Upper lobe of left lung (tissue), 6 donors: Measurements from ENCODE around the gene RIPK4. TPM values are rescaled to one million over a fixed set of nuclear protein-coding genes. Genes with fewer than 3 reads are reported as not detected.

ENCODE experiments used
- ATAC-seq, 2 donors: fragments of 200-7000 bp; cut with Tn5 transposase; one replicate each; pipeline ENCODE4 v1.9.1; 2022; ENCODE audit warnings: mild to moderate bottlenecking in 2 of 2, moderate library complexity in 2 of 2; ENCODE audit not compliant: low FRiP score in 2 of 2
- DNase-seq, 2 donors: peaks; one replicate each; pipeline ENCODE4 v3.0.0-alpha.2; 2019 to 2020
- H3K27ac ChIP-seq, 4 donors: fragments of 200-600 bp; sonication (generic); one replicate each; pipeline ENCODE4 v1.5.1; 2016 to 2019
- H3K27me3 ChIP-seq, 4 donors: fragments of 200-600 bp; sonication (generic); one replicate each; pipeline ENCODE4 v1.5.1; 2017 to 2019
- H3K36me3 ChIP-seq, 4 donors: fragments of 200-600 bp; sonication (generic); one replicate each; pipeline ENCODE4 v1.5.1; 2016 to 2019
- H3K4me1 ChIP-seq, 4 donors: fragments of 200-600 bp; sonication (generic); one replicate each; pipeline ENCODE4 v1.5.1; 2018 to 2019
- H3K4me3 ChIP-seq, 4 donors: fragments of 200-600 bp; sonication (generic); one replicate each; pipeline ENCODE4 v1.5.1; 2017 to 2019; ENCODE audit warnings: mild to moderate bottlenecking in 2 of 4, moderate library complexity in 1 of 4
- H3K9me3 ChIP-seq, 4 donors: fragments of 200-600 bp; sonication (generic); one replicate each; pipeline ENCODE4 v1.5.1; 2018 to 2019
- EP300 ChIP-seq, 4 donors: sonication (generic); formaldehyde crosslinking; IDR thresholded peaks; one replicate each; pipeline ENCODE4 v1.5.1; 2017; ENCODE audit warnings: antibody characterized with exemption in 4 of 4, control low read depth in 2 of 4
- POLR2A ChIP-seq, 4 donors: fragments of 450-650 bp; IDR thresholded peaks; one replicate each; pipeline ENCODE4 v1.5.1; 2016 to 2017; ENCODE audit warnings: antibody characterized with exemption in 4 of 4, mild to moderate bottlenecking in 2 of 4
- POLR2AphosphoS5 ChIP-seq, 2 donors: sonication (generic); formaldehyde crosslinking; IDR thresholded peaks; one replicate each; pipeline ENCODE4 v1.5.1; 2017; ENCODE audit warnings: antibody characterized with exemption in 2 of 2
- WGBS, 2 donors: methylation state at CpG; one replicate each; pipeline ENCODE4 v1.1.5; 2017 to 2018; 5-methylcytosine and 5-hydroxymethylcytosine counted together
- total RNA-seq, 6 donors: library from RNA; depleted of rRNA in 4 of 6; stranded (reverse); fragments of >200 nt in 4 of 6; gene quantifications; one replicate each; pipeline versions ENCODE4 v1.1.0 to v1.2.1, GENCODE V29; 2016 to 2021
- TF ChIP-seq, protein P1 (sequence below), 6 experiments: fragments of 450-650 bp in 4 of 6; fragments of 200-600 bp in 2 of 6; sonication (generic) in 2 of 6; IDR thresholded peaks; one replicate each; pipeline ENCODE4 v1.5.1; 2016 to 2019; ENCODE audit warnings: antibody characterized with exemption in 6 of 6
- donor health status: DM: no; HTN: no; CAD: no; lungs with moderate emphysema.
- donor health status: DM: no; HTN: yes; CAD: no; lungs with severe emphysema.

RIPK4 gene
- total RNA-seq, 6 donors from 2014 or later: 6.3 to 18.6 (median 14.9) TPM

DNA sequence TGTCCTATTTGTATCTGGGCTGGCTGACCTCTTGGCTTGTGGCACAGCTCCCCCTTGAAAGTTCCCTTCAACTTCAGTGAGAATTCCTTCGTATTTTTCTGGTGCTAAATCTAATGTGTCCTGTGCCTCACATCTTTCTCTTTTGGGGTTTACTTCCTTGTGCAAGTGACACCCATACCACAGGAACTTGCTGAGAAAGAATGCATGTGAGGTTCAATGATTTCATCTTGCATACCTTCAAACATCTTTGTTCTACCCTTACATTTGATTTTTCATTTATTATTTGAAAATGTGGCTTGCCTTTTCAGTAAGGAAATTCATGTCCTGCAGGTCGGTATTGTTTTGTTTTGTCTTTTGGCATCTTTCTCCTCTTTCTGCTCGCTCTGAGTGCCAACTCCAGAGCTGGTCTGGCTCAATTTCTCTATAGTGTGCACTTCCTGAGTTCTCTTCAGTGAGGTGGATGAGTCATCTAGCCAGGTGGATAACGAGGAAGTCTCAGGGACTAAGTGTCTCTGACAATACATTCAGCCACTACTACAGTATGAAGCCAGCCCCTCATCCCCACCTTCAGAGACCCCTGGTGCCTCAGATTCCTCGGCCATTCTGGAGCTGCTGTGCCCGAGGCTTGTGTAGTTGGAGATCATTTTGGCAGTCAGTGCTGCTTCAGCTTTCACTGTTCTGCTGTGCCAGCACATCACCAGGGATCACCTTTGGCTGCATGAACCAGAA lies 59.5 kb downstream of the RIPK4 start:
- no peak for DNase-seq
- Histone ChIP-seq H3K9me3 (no peaks in the 10 kb centered on the region), H3K36me3 (no peaks in the 10 kb centered on the region), H3K27me3 (peaks cover 0 to 5% (median 0%) of the 10 kb centered on the region in 4 donors), H3K4me1 (no peaks in the 10 kb centered on the region), H3K27ac (no peak overlapping the region), H3K4me3 (no peak overlapping the region)
- TF ChIP-seq POLR2AphosphoS5 (IDR thresholded peaks at IDR 0.05) (no peak), EP300 (IDR thresholded peaks at IDR 0.05) (no peak), POLR2A (IDR thresholded peaks at IDR 0.05) (no peak)
- TF ChIP-seq, protein P1, sequence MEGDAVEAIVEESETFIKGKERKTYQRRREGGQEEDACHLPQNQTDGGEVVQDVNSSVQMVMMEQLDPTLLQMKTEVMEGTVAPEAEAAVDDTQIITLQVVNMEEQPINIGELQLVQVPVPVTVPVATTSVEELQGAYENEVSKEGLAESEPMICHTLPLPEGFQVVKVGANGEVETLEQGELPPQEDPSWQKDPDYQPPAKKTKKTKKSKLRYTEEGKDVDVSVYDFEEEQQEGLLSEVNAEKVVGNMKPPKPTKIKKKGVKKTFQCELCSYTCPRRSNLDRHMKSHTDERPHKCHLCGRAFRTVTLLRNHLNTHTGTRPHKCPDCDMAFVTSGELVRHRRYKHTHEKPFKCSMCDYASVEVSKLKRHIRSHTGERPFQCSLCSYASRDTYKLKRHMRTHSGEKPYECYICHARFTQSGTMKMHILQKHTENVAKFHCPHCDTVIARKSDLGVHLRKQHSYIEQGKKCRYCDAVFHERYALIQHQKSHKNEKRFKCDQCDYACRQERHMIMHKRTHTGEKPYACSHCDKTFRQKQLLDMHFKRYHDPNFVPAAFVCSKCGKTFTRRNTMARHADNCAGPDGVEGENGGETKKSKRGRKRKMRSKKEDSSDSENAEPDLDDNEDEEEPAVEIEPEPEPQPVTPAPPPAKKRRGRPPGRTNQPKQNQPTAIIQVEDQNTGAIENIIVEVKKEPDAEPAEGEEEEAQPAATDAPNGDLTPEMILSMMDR (IDR thresholded peaks at IDR 0.05): no peak
- no peak for ATAC-seq
- WGBS, 2 donors: 39 to 54% methylated on average over 6 of the region's 6 CpGs

DNA sequence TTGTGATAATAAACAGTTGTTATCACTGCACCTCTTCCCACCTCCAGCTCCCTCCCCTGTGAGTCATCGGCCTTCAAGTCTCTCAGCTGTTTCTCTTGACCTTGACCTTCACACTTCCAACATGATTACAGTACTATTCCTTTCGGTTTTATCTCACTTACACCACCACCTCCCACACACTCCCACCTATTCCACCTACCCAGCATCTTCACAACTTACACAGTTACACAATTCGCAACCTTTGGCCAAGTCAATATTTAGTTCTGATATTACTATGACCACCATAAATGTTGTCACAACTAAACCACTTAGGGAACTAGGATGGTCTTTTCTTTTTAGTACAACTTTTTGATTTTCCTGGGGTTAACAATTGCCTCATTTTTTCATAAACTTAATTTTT lies 60.2 kb downstream of the RIPK4 start:
- Histone ChIP-seq H3K4me1 (no peaks in the 10 kb centered on the region), H3K9me3 (no peaks in the 10 kb centered on the region), H3K36me3 (no peaks in the 10 kb centered on the region), H3K4me3 (no peak overlapping the region), H3K27me3 (no peaks in the 10 kb centered on the region), H3K27ac (no peak overlapping the region)
- DNase-seq: peak in 1 of 2 donors; percentile 39
- peak in 1 of 2 donors; percentile 38 for ATAC-seq
- TF ChIP-seq EP300 (IDR thresholded peaks at IDR 0.05): no peak
- TF ChIP-seq, protein P1 (IDR thresholded peaks at IDR 0.05): no peak
- peak in 1 of 2 donors; percentile 16 for TF ChIP-seq POLR2AphosphoS5 (IDR thresholded peaks at IDR 0.05)
- no peak for TF ChIP-seq POLR2A (IDR thresholded peaks at IDR 0.05)
- WGBS, 2 donors: 43 to 52% methylated on average over 3 of the region's 3 CpGs

DNA sequence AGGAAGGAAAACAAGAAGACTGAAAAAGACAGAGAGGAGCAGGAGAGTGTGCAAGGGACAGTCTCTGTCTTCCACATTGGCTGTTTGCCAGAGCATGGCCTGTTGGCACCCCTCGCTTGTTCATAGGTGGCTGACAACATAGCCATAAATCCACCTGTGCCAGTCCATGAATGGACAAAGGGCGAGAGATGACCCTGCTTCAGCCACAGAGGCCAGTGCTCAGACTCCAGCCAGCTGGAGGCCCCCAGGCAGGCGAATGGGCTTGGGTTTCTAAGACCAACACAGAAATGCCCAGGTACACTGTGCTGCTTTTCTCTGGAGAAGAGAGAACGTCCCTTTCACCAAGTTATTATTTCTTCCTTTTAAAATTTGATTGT lies 60.6 kb downstream of the RIPK4 start:
- no peak for DNase-seq
- no peak overlapping the region for H3K27ac ChIP-seq
- H3K4me1 ChIP-seq: no peaks in the 10 kb centered on the region
- ATAC-seq: no peak
- H3K36me3 ChIP-seq: no peaks in the 10 kb centered on the region
- TF ChIP-seq EP300 (IDR thresholded peaks at IDR 0.05): no peak
- no peak for TF ChIP-seq POLR2AphosphoS5 (IDR thresholded peaks at IDR 0.05)
- TF ChIP-seq, protein P1 (IDR thresholded peaks at IDR 0.05): no peak
- no peak for TF ChIP-seq POLR2A (IDR thresholded peaks at IDR 0.05)
- WGBS, 2 donors: 62 to 65% methylated on average over 4 of the region's 4 CpGs
- H3K27me3 ChIP-seq: no peaks in the 10 kb centered on the region
- H3K4me3 ChIP-seq: no peak overlapping the region
- H3K9me3 ChIP-seq: no peaks in the 10 kb centered on the region

DNA sequence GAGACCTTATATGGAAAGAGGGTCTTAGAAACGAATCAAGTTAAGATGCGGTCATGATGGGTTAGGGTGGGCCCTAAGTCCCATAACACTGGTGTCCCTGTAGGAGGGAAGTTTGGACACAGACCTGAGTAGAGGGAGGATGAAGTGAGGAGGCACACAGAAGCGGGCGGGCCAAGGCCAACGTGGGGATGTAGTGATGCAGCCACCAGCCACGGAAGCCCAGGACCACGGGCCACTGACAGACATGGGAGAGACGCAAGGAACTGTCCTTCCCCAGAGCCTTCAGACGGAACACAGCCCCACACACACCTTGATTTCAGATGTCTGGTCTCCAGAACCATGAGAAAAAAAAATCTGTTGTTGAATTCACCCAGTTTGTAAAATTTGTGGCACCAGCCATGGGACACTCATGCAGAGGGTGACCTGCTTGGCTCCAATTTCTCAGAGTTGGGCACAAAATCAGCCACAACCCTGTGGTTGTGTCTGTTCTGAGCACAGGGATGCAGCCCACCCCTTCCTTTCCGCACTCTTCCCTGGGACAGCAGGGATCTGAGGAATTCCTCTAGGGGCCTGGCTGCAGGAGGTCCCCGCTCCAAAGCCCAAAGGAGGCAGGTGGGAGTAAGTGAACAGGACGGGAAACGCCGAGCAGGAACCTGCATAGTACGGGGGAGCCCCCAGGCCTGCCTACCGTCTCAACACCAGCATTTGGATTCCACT lies 61.1 kb downstream of the RIPK4 start:
- Histone ChIP-seq H3K27ac (no peak overlapping the region), H3K36me3 (no peaks in the 10 kb centered on the region), H3K4me3 (no peak overlapping the region), H3K27me3 (no peaks in the 10 kb centered on the region), H3K9me3 (no peaks in the 10 kb centered on the region), H3K4me1 (no peaks in the 10 kb centered on the region)
- no peak for ATAC-seq
- 78 to 86% methylated on average over 16 of the region's 16 CpGs for WGBS, 2 donors
- no peak for DNase-seq
- TF ChIP-seq EP300 (IDR thresholded peaks at IDR 0.05): no peak
- TF ChIP-seq POLR2AphosphoS5 (IDR thresholded peaks at IDR 0.05): no peak

DNA sequence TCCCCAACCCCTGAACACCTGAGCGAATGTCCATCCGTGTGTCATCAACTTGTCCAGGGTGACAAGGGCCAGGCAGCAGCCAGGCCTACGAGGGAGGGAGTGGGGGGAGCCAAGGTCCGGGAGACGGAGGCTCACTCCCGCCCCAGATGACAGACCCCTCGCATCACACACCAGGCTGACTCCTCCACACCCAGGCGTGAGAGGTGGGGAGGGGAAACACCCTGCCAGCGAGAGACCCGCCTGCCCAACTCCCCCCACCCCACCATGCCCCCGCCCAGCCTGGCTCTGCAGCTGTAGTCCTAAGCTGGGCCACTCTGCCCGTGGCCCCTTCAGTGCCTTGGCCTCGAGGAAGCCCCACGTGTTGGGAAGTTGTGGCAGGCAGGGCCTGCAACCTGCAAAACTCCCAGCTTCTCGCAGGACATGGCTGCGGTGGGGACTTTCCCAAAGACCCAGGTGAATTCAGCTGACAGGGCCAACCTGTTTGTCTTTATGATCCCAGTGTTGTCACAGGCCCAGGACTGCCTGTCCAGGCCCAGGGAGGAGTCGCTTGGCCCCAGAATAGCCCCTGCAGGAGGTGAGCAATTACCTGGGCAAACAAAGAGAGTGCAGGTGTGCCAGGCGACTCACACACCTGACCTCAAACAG lies 62.9 kb downstream of the RIPK4 start:
- 76 to 78% methylated on average over 5 to 15 of the region's 18 CpGs for WGBS, 2 donors
- DNase-seq: peak in 1 of 2 donors; percentile 52

More for the DNA sequence above, 62.9 kb downstream of the RIPK4 start:
- TF ChIP-seq EP300 (IDR thresholded peaks at IDR 0.05): no peak
- no peak for TF ChIP-seq POLR2A (IDR thresholded peaks at IDR 0.05)
- TF ChIP-seq POLR2AphosphoS5 (IDR thresholded peaks at IDR 0.05): no peak
- TF ChIP-seq, protein P1 (IDR thresholded peaks at IDR 0.05): no peak
- Histone ChIP-seq H3K27ac (no peak overlapping the region), H3K36me3 (no peaks in the 10 kb centered on the region), H3K27me3 (no peaks in the 10 kb centered on the region), H3K9me3 (no peaks in the 10 kb centered on the region), H3K4me1 (no peaks in the 10 kb centered on the region), H3K4me3 (no peak overlapping the region)
- ATAC-seq: no peak
